K562 (cell line): ENCODE measurements around the gene ADGRD1.

Experiments
- EHMT2 ChIP-seq: fragments of 450-650 bp; IDR thresholded peaks from 2 replicates; pipeline ENCODE4 v1.6.1; 2018; ENCODE audit warnings: antibody characterized with exemption
- GTF2F1 ChIP-seq: IDR thresholded peaks from 2 replicates; pipeline ENCODE4 v1.6.1; 2011; ENCODE audit warnings: low read depth, low read length, improper control_type of control experiment
- POLR2A ChIP-seq: fragments of 450-650 bp; conservative IDR thresholded peaks from 2 replicates; pipeline ENCODE4 v1.6.1; 2016
- SFPQ ChIP-seq: fragments of 200-400 bp; formaldehyde crosslinking; IDR thresholded peaks from 2 replicates; pipeline ENCODE4 v1.6.1; 2017; ENCODE audit warnings: mild to moderate bottlenecking, low read depth, low read length, moderate library complexity
- ZBTB1 ChIP-seq: sonication (generic); formaldehyde crosslinking; IDR thresholded peaks from 2 replicates; pipeline ENCODE4 v1.8.1; 2023; ENCODE audit warnings: missing genetic modification reagents, low read depth, mild to moderate bottlenecking, borderline replicate concordance
- ZBTB17 ChIP-seq: fragments of 450-650 bp; formaldehyde crosslinking; IDR thresholded peaks from 2 replicates; pipeline ENCODE4 v1.4.0; 2020; ENCODE audit warnings: mild to moderate bottlenecking
- ZNF274 ChIP-seq: IDR thresholded peaks from 2 replicates; pipeline ENCODE4 v1.6.1; 2011; ENCODE audit warnings: low read depth, mild to moderate bottlenecking, low read length, moderate library complexity, borderline replicate concordance
- TF ChIP-seq, protein P1 (sequence below): sonication (generic); formaldehyde crosslinking; IDR thresholded peaks from 2 replicates; pipeline ENCODE4 v1.5.0; 2020; ENCODE audit warnings: missing genetic modification reagents
- TF ChIP-seq, protein P2 (sequence below), 3 experiments: IDR thresholded peaks in 2 of 3; conservative IDR thresholded peaks in 1 of 3; 2 replicates each; pipeline ENCODE4 v1.5.1; 2011 to 2012; ENCODE audit warnings: low read length in 3 of 3, mild to moderate bottlenecking in 3 of 3, control low read depth in 2 of 3, improper control_type of control experiment in 1 of 3, inconsistent platforms in 1 of 3, low read depth in 1 of 3, mixed read lengths in 1 of 3, moderate library complexity in 1 of 3; ENCODE audit not compliant: insufficient read depth in 2 of 3
- TF ChIP-seq, protein P3 (sequence below): fragments of 150-350 bp; conservative IDR thresholded peaks from 2 replicates; pipeline ENCODE4 v1.6.1; 2014; ENCODE audit warnings: low read length

- TF ChIP-seq EHMT2, result no peak
- TF ChIP-seq POLR2A, result no peak
- TF ChIP-seq, protein P1, sequence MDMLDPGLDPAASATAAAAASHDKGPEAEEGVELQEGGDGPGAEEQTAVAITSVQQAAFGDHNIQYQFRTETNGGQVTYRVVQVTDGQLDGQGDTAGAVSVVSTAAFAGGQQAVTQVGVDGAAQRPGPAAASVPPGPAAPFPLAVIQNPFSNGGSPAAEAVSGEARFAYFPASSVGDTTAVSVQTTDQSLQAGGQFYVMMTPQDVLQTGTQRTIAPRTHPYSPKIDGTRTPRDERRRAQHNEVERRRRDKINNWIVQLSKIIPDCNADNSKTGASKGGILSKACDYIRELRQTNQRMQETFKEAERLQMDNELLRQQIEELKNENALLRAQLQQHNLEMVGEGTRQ (CRISPR knock-in tag), result no peak
- TF ChIP-seq, protein P2, sequence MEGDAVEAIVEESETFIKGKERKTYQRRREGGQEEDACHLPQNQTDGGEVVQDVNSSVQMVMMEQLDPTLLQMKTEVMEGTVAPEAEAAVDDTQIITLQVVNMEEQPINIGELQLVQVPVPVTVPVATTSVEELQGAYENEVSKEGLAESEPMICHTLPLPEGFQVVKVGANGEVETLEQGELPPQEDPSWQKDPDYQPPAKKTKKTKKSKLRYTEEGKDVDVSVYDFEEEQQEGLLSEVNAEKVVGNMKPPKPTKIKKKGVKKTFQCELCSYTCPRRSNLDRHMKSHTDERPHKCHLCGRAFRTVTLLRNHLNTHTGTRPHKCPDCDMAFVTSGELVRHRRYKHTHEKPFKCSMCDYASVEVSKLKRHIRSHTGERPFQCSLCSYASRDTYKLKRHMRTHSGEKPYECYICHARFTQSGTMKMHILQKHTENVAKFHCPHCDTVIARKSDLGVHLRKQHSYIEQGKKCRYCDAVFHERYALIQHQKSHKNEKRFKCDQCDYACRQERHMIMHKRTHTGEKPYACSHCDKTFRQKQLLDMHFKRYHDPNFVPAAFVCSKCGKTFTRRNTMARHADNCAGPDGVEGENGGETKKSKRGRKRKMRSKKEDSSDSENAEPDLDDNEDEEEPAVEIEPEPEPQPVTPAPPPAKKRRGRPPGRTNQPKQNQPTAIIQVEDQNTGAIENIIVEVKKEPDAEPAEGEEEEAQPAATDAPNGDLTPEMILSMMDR (IDR thresholded peaks at IDR 0.05 in 2 of 3, conservative IDR thresholded peaks at IDR 0.05 in 1 of 3; ENCODE audit: insufficient read depth in 2 of 3, low read depth in 1 of 3, low read length in 3 of 3), result no peak
- no peak for TF ChIP-seq ZNF274
- TF ChIP-seq, protein P3, sequence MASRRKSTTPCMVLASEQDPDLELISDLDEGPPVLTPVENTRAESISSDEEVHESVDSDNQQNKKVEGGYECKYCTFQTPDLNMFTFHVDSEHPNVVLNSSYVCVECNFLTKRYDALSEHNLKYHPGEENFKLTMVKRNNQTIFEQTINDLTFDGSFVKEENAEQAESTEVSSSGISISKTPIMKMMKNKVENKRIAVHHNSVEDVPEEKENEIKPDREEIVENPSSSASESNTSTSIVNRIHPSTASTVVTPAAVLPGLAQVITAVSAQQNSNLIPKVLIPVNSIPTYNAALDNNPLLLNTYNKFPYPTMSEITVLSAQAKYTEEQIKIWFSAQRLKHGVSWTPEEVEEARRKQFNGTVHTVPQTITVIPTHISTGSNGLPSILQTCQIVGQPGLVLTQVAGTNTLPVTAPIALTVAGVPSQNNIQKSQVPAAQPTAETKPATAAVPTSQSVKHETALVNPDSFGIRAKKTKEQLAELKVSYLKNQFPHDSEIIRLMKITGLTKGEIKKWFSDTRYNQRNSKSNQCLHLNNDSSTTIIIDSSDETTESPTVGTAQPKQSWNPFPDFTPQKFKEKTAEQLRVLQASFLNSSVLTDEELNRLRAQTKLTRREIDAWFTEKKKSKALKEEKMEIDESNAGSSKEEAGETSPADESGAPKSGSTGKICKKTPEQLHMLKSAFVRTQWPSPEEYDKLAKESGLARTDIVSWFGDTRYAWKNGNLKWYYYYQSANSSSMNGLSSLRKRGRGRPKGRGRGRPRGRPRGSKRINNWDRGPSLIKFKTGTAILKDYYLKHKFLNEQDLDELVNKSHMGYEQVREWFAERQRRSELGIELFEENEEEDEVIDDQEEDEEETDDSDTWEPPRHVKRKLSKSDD, result no peak
- no peak for TF ChIP-seq SFPQ
- no peak for TF ChIP-seq ZBTB17 (CRISPR knock-in tag)
- TF ChIP-seq GTF2F1, result no peak
- no peak for TF ChIP-seq ZBTB1 (CRISPR knock-in tag)
Measured at GRCh38 chr12:131176926-131177325, 223.2 kb downstream of the ADGRD1 start.
